IMR-90 (cell line): Measurements from ENCODE around the gene ARHGEF12.

Source experiments
- BHLHE40 ChIP-seq: fragments of 150-350 bp; IDR thresholded peaks from 2 replicates; pipeline ENCODE4 v1.6.1; 2016; ENCODE audit warnings: mild to moderate bottlenecking, low read depth, low read length
- CTCF ChIP-seq: conservative IDR thresholded peaks from 2 replicates; pipeline ENCODE4 v1.5.1; 2012; ENCODE audit warnings: mild to moderate bottlenecking, low read depth, low read length, improper control_type of control experiment
- ELK1 ChIP-seq: fragments of 150-350 bp; IDR thresholded peaks from 2 replicates; pipeline ENCODE4 v1.6.1; 2016; ENCODE audit warnings: low read depth, mild to moderate bottlenecking, low read length, moderate library complexity, borderline replicate concordance
- MAZ ChIP-seq: IDR thresholded peaks from 2 replicates; pipeline ENCODE4 v1.6.1; 2012; ENCODE audit warnings: low read depth, mild to moderate bottlenecking, low read length, improper control_type of control experiment, moderate library complexity, borderline replicate concordance
- MXI1 ChIP-seq: IDR thresholded peaks from 2 replicates; pipeline ENCODE4 v1.6.1; 2012; ENCODE audit warnings: low read depth, mild to moderate bottlenecking, low read length, moderate library complexity, borderline replicate concordance
- NFE2L2 ChIP-seq: fragments of 150-350 bp; IDR thresholded peaks from 2 replicates; pipeline ENCODE4 v1.6.1; 2016; ENCODE audit warnings: low read depth, mild to moderate bottlenecking, low read length
- POLR2A ChIP-seq: IDR thresholded peaks from 2 replicates; pipeline ENCODE4 v1.6.1; 2012; ENCODE audit warnings: mild to moderate bottlenecking, low read depth, low read length
- RAD21 ChIP-seq: IDR thresholded peaks from 2 replicates; pipeline ENCODE4 v1.6.1; 2012; ENCODE audit warnings: low read length, improper control_type of control experiment
- RCOR1 ChIP-seq: IDR thresholded peaks from 2 replicates; pipeline ENCODE4 v1.6.1; 2012; ENCODE audit warnings: mild to moderate bottlenecking, low read length, improper control_type of control experiment; ENCODE audit not compliant: insufficient replicate concordance
- USF2 ChIP-seq: fragments of 150-350 bp; IDR thresholded peaks from 2 replicates; pipeline ENCODE4 v1.6.1; 2017; ENCODE audit warnings: mild to moderate bottlenecking, antibody characterized with exemption, low read length, low read depth

GRCh38 chr11:120392314-120392713 is 56.1 kb downstream of the ARHGEF12 start:
- TF ChIP-seq RCOR1 (no peak), BHLHE40 (no peak), MXI1 (no peak), CTCF (no peak), POLR2A (no peak), ELK1 (no peak), MAZ (no peak), RAD21 (no peak), NFE2L2 (no peak), USF2 (no peak)
